DOHH2 (cell line): Measurements from ENCODE around the gene UNC45A.

Experiments used
- H3F3A ChIP-seq: fragments of 200-600 bp; sonication (generic), shearing (Covaris generic); 2 replicates; pipeline ENCODE4 v1.6.0; 2016; ENCODE audit warnings: antibody characterized with exemption, mild to moderate bottlenecking; ENCODE audit not compliant: control insufficient read depth, insufficient read depth
- H3K27ac ChIP-seq: fragments of 200-600 bp; sonication (generic); 2 replicates; pipeline ENCODE4 v1.5.1; 2014; ENCODE audit warnings: low read depth, mild to moderate bottlenecking, low read length, moderate library complexity
- H3K27me3 ChIP-seq: fragments of 200-600 bp; sonication (generic); 2 replicates; pipeline ENCODE4 v1.6.1; 2014; ENCODE audit warnings: mild to moderate bottlenecking, low read length, mixed read lengths; ENCODE audit not compliant: control insufficient read depth
- H3K36me3 ChIP-seq: fragments of 200-600 bp; sonication (generic); 2 replicates; pipeline ENCODE4 v1.6.1; 2014; ENCODE audit warnings: mild to moderate bottlenecking, low read length, moderate library complexity, mixed read lengths; ENCODE audit not compliant: control insufficient read depth
- H3K4me1 ChIP-seq: fragments of 200-600 bp; sonication (generic); 2 replicates; pipeline ENCODE4 v1.6.1; 2014; ENCODE audit warnings: mild to moderate bottlenecking, low read length, mixed read lengths; ENCODE audit not compliant: control insufficient read depth
- H3K4me2 ChIP-seq: fragments of 200-600 bp; sonication (generic); 2 replicates; pipeline ENCODE4 v1.6.0; 2014; ENCODE audit warnings: mild to moderate bottlenecking, low read length, moderate library complexity
- H3K4me3 ChIP-seq: fragments of 200-600 bp; sonication (generic); 2 replicates; pipeline ENCODE4 v1.5.1; 2014; ENCODE audit warnings: mild to moderate bottlenecking, low read length, mixed read lengths
- H3K79me2 ChIP-seq: fragments of 200-600 bp; sonication (generic); 2 replicates; pipeline ENCODE4 v1.6.1; 2014; ENCODE audit warnings: mild to moderate bottlenecking, low read length, mixed read lengths; ENCODE audit not compliant: control insufficient read depth
- H3K9me2 ChIP-seq: fragments of 200-600 bp; sonication (generic); replicated peaks from 2 replicates; pipeline ENCODE4 v1.6.1; 2014; ENCODE audit warnings: mild to moderate bottlenecking, low read length, mixed read lengths; ENCODE audit not compliant: control insufficient read depth
- H3K9me3 ChIP-seq: fragments of 200-600 bp; sonication (generic); 2 replicates; pipeline ENCODE4 v1.6.1; 2014; ENCODE audit warnings: antibody characterized with exemption, low read length, mixed read lengths; ENCODE audit not compliant: control insufficient read depth, insufficient read depth
- H4K20me1 ChIP-seq: fragments of 200-600 bp; sonication (generic); 2 replicates; pipeline ENCODE4 v1.6.0; 2014; ENCODE audit warnings: low read depth, mild to moderate bottlenecking, antibody characterized with exemption, low read length, moderate library complexity; ENCODE audit not compliant: control insufficient read depth, insufficient read depth
- EZH2phosphoT487 ChIP-seq: fragments of 200-600 bp; sonication (generic); IDR thresholded peaks from 2 replicates; pipeline ENCODE4 v1.6.1; 2017; ENCODE audit warnings: borderline replicate concordance, mild to moderate bottlenecking, antibody characterized with exemption, low read length, moderate library complexity, mixed read lengths
- TF ChIP-seq, protein P1 (sequence below): fragments of 200-600 bp; sonication (generic); IDR thresholded peaks from one replicate; pipeline ENCODE4 v1.5.1; 2014; ENCODE audit warnings: antibody characterized with exemption, mild to moderate bottlenecking, low read depth, low read length; ENCODE audit not compliant: poor library complexity, severe bottlenecking

UNC45A gene

DNA sequence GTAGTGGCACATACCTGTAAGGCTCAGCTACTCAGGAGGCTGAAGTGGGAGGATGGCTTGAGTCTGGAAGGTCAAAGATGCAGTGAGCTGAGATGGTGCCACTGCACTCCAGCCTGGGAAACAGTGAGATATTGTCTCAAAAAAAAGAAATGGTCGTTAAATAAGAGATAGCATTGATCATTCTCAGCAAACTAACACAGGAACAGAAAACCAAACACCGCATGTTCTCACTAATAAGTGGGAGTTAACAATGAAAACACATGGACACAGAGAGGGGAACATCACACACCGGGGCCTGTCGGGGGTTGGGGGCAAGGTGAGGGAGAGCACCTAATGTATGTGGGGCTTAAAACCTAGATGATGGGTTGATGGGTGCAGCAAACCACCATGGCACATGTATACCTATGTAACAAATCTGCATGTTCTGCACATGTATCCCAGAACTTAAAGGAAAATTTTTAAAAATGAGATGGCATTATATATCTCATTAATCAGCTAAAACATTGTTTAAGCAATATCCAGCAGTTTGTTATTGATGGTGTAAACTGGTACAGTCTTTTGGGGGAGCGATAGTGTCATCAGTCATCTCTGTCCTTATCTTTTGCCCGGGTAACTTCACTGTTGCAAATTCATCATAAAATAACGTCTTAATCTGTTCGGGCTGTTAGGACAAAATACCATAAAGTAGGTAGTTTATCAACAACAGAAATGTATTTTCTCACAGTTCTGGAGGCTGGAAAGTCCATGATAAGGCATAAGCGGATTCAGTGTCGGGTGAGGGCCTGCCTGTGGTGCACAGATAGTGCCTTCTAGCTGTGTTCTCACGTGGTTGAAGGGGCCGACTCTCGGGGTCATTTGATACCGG lies 33.7 kb upstream of the UNC45A start:
- no peak for TF ChIP-seq EZH2phosphoT487
- TF ChIP-seq, protein P1, sequence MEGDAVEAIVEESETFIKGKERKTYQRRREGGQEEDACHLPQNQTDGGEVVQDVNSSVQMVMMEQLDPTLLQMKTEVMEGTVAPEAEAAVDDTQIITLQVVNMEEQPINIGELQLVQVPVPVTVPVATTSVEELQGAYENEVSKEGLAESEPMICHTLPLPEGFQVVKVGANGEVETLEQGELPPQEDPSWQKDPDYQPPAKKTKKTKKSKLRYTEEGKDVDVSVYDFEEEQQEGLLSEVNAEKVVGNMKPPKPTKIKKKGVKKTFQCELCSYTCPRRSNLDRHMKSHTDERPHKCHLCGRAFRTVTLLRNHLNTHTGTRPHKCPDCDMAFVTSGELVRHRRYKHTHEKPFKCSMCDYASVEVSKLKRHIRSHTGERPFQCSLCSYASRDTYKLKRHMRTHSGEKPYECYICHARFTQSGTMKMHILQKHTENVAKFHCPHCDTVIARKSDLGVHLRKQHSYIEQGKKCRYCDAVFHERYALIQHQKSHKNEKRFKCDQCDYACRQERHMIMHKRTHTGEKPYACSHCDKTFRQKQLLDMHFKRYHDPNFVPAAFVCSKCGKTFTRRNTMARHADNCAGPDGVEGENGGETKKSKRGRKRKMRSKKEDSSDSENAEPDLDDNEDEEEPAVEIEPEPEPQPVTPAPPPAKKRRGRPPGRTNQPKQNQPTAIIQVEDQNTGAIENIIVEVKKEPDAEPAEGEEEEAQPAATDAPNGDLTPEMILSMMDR: no peak
- H3K36me3 ChIP-seq: peaks cover 25% of the 10 kb centered on the region
- H3K9me2 ChIP-seq: no peaks in the 10 kb centered on the region
- peaks cover 28% of the 10 kb centered on the region for H3K79me2 ChIP-seq
- peak overlapping the region; percentile 64 for H3K27ac ChIP-seq
- no peaks in the 10 kb centered on the region for H3K9me3 ChIP-seq
- peak overlapping the region; percentile 73 for H3K4me3 ChIP-seq
- peaks cover 52% of the 10 kb centered on the region for H3K4me1 ChIP-seq
- H3K4me2 ChIP-seq: peak overlapping the region; percentile 76
- no peaks in the 10 kb centered on the region for H4K20me1 ChIP-seq
- H3F3A ChIP-seq: peaks cover 12% of the 10 kb centered on the region
- H3K27me3 ChIP-seq: no peaks in the 10 kb centered on the region

DNA sequence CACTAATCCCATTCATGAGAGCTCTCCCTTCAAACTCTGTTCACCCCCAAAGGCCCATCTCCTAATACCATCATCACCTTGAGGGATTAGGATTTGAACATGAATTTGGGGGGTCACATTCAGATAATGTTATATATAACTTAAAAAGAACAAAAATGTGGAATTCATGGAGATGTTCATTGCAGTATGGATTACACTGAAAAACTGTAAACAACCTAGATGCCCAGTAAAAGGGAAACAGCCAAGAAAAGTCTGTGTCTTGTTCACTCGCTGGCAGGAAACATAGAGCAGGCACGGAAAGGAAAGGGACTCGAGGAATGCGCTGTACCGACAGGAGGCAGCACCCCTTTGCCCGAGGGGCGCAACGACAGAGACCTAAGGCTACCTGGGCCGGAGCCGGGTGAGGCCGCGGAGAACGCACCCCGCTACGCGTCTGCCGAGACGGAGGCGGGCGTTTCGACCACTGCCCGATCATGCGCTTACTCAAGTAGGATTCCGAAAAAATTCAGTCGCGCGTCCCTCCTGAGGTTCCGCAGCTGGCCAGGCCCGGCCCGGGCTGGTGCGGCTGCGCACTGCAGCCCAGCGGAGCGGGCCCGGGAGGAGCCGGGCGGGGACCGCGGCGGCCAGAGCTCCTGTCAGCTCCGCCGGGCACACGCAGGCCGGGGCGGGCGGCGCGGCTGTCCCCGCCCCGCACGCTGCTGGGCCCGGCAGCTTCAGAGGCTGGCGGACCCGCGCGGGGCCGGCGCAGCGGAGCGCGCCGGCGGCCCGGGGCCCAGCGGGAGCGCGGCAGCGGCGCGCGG lies 32.8 kb upstream of the UNC45A start:
- H3K27me3 ChIP-seq: no peaks in the 10 kb centered on the region
- H3K36me3 ChIP-seq: peaks cover 33% of the 10 kb centered on the region
- H3K79me2 ChIP-seq: peaks cover 28% of the 10 kb centered on the region
- no peak for TF ChIP-seq EZH2phosphoT487
- TF ChIP-seq, protein P1: peak; percentile 73
- H3K4me3 ChIP-seq: peak overlapping the region; percentile 73
- peak overlapping the region; percentile 64 for H3K27ac ChIP-seq
- peaks cover 44% of the 10 kb centered on the region for H3K4me1 ChIP-seq
- no peaks in the 10 kb centered on the region for H4K20me1 ChIP-seq
- peaks cover 5% of the 10 kb centered on the region; the same call in 1 of the 2 replicates for H3F3A ChIP-seq
- H3K9me3 ChIP-seq: no peaks in the 10 kb centered on the region
- H3K9me2 ChIP-seq: no peaks in the 10 kb centered on the region
- H3K4me2 ChIP-seq: peak overlapping the region; percentile 76

DNA sequence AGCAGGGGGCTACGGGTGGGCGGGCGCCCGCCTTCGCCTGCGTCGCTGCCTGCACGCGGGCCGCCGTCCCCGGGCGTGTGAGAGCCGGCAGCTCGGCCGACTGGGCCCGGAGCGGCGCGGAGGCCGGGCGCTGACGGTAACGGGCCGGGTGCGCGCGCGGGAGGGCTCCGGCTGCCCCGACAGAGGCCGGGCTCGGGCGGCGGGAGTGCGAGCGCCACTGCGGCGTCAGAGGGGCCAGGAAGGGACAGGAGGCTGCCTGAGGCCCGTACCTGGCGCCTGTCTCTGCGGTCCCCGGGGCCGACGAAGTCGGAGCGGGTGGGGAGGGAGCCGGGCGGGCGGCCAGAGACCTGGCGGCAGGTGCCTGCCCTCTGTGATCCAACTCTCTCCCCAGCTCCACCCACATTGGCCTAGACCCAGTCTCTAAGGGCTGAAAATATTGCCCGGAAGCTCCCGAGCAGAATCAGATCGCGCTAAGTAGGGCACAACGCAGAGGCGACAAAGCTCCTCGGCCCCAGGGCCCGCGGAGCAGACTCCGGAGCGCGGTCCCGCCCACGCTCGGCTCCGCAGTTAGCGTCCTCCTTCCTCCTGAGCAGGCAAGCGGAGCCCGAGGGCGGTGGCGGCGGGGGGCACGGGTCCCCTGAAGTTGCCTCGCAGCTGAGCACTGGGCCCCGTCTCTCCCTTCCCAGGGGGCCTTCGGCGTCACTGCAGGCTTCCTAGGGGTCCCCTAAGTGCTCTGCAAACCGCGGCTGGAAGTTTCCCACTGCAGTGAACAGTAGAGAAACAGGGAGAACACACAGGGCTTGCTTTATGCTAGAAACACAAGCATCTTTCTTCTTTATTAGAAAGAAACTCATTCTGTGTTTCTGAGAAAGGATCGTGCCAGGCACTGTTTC lies 32.0 kb upstream of the UNC45A start, which contains the start of gene MAN2A2:
TSS of gene MAN2A2 (plus strand) at position 463 of the 893 bp plus-strand sequence. CDS start 906 bp downstream, outside the sequence.
- no peaks in the 10 kb centered on the region for H3K9me2 ChIP-seq
- no peak for TF ChIP-seq EZH2phosphoT487
- TF ChIP-seq, protein P1: no peak
- H3K79me2 ChIP-seq: peaks cover 28% of the 10 kb centered on the region
- H3K36me3 ChIP-seq: peaks cover 42% of the 10 kb centered on the region
- no peaks in the 10 kb centered on the region for H3K9me3 ChIP-seq
- H3K4me2 ChIP-seq: peak within 1 kb of the TSS; percentile 77
- H3K27ac ChIP-seq: peak within 1 kb of the TSS; percentile 89
- H3F3A ChIP-seq: no peaks in the 10 kb centered on the region
- H3K4me3 ChIP-seq: peak within 1 kb of the TSS; percentile 78
- H3K27me3 ChIP-seq: no peaks in the 10 kb centered on the region
- peaks cover 36% of the 10 kb centered on the region for H3K4me1 ChIP-seq
- no peaks in the 10 kb centered on the region for H4K20me1 ChIP-seq
